CD4-positive, CD25-positive, alpha-beta regulatory T cell (primary cell): ENCODE data around the gene MUSTN1. TPM values are rescaled to one million over a fixed set of nuclear protein-coding genes. Genes with fewer than 3 reads are reported as not detected.

Experiments
- ATAC-seq, 2 donors: fragments of 150-1000 bp; cut with Tn5 transposase; one replicate each; pipeline ENCODE4 v1.10.0; 2021; ENCODE audit warnings: low read depth in 2 of 2, moderate number of reproducible peaks in 2 of 2, moderate library complexity in 1 of 2
- DNase-seq, 3 donors: peaks; one replicate each; pipeline versions ENCODE4 v3.0.0 to v3.0.0-alpha.2; 2012 to 2022; ENCODE audit warnings: mixed read lengths in 1 of 3
- H3K27ac ChIP-seq: one replicate; pipeline ENCODE4 v1.7.0; 2013; ENCODE audit warnings: mild to moderate bottlenecking, low read length; ENCODE audit not compliant: insufficient read depth, poor library complexity, severe bottlenecking
- H3K27me3 ChIP-seq: one replicate; pipeline ENCODE4 v1.7.0; 2013; ENCODE audit warnings: low read length; ENCODE audit not compliant: control insufficient read depth, insufficient read depth
- H3K36me3 ChIP-seq: one replicate; pipeline ENCODE4 v1.7.0; 2013; ENCODE audit warnings: mild to moderate bottlenecking, low read length, moderate library complexity; ENCODE audit not compliant: control insufficient read depth, insufficient read depth
- H3K4me1 ChIP-seq: 2 replicates; pipeline ENCODE4 v1.7.0; 2013; ENCODE audit warnings: mild to moderate bottlenecking, low read length; ENCODE audit not compliant: insufficient read depth, control insufficient read depth, poor library complexity, severe bottlenecking
- H3K4me3 ChIP-seq: one replicate; pipeline ENCODE4 v1.7.0; 2013; ENCODE audit warnings: low read depth, mild to moderate bottlenecking, low read length, moderate library complexity
- H3K9me3 ChIP-seq, 2 experiments: 1 replicate in 1 of 2; 2 replicates in 1 of 2; pipeline ENCODE4 v1.7.0; 2013; ENCODE audit warnings: low read length in 2 of 2, mild to moderate bottlenecking in 1 of 2, moderate library complexity in 1 of 2; ENCODE audit not compliant: control insufficient read depth in 2 of 2
- H3K27ac Mint-ChIP-seq, 3 donors: one replicate each; pipeline ENCODE4 v1.8.0; 2020 to 2022; ENCODE audit warnings: mild to moderate bottlenecking in 3 of 3, mixed read lengths in 3 of 3, moderate library complexity in 2 of 3
- H3K27me3 Mint-ChIP-seq: one replicate; pipeline ENCODE4 v1.8.0; 2022; ENCODE audit warnings: mild to moderate bottlenecking, mixed read lengths
- H3K36me3 Mint-ChIP-seq: one replicate; pipeline ENCODE4 v1.8.0; 2020; ENCODE audit warnings: mixed read lengths
- H3K4me1 Mint-ChIP-seq, 4 donors: one replicate each; pipeline ENCODE4 v1.8.0; 2020 to 2022; ENCODE audit warnings: mixed read lengths in 4 of 4, mild to moderate bottlenecking in 1 of 4
- H3K4me3 Mint-ChIP-seq, 4 donors: one replicate each; pipeline ENCODE4 v1.8.0; 2020 to 2022; ENCODE audit warnings: mild to moderate bottlenecking in 4 of 4, mixed read lengths in 4 of 4, moderate library complexity in 3 of 4
- H3K9me3 Mint-ChIP-seq, 7 donors: one replicate each; pipeline ENCODE4 v1.8.0; 2020 to 2022; ENCODE audit warnings: mixed read lengths in 7 of 7, mild to moderate bottlenecking in 3 of 7, moderate library complexity in 2 of 7
- polyA plus RNA-seq, 4 donors: library from polyadenylated mRNA; unstranded; fragments of 300-500 nt; fragmentation: Illumina TruSeq; gene quantifications; one replicate each; pipeline ENCODE4 v1.2.3, GENCODE V29; 2021
- total RNA-seq: library from RNA; stranded (reverse); gene quantifications from one replicate; pipeline ENCODE4 v1.2.3, GENCODE V29; 2022

The MUSTN1 gene
- total RNA-seq, result 13.8 TPM
- polyA plus RNA-seq, result 1 to 10 TPM in 1 of 4 donors, not detected in 3; 1.2 TPM

GRCh38 chr3:52834871-52835501, at the start of gene MUSTN1:
Gene MUSTN1, minus strand, starts transcription at chr3:52835019. Its CDS starts 71 bp downstream, at chr3:52834948.
- peaks cover 23% of the 10 kb centered on the region for H3K36me3 ChIP-seq
- Mint-ChIP-seq H3K9me3 (no peaks in the 10 kb centered on the region), H3K36me3 (peaks cover 14% of the 10 kb centered on the region), H3K4me3 (no peak within 1 kb of the TSS), H3K27ac (no peak within 1 kb of the TSS), H3K27me3 (no peaks in the 10 kb centered on the region), H3K4me1 (peaks cover 0 to 23% (median 1%) of the 10 kb centered on the region in 4 donors)
- ATAC-seq (no peak), DNase-seq (no peak)
- no peak within 1 kb of the TSS for H3K4me3 ChIP-seq
- H3K27ac ChIP-seq, result no peak within 1 kb of the TSS
- H3K27me3 ChIP-seq, result no peaks in the 10 kb centered on the region
- H3K9me3 ChIP-seq, result no peaks in the 10 kb centered on the region
- peaks cover 17% of the 10 kb centered on the region for H3K4me1 ChIP-seq

DNA sequence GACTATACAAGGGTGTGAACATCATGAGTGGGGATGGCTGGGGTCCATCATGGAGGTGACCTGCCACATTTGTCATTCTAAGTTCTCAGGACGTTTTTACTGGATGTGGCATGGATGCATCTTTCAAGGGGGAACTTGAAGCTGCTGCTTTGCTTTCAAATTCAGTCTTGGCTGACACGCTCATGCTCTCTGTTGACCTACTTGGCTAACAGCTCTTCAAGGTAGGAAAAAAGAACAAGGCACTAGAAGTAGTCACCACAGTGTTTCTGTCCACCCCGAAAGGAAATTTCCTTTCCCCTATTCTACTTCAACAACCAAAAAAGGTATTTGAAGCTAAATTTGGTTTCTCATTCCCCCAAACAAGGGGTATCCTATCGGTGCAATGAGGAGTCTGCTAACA, 47.6 kb upstream of the MUSTN1 start:
- no peaks in the 10 kb centered on the region for H3K9me3 ChIP-seq
- DNase-seq, result no peak
- no peak overlapping the region for H3K27ac ChIP-seq
- peak overlapping the region in 2 of 3 donors; percentile 36 to 62 for H3K27ac Mint-ChIP-seq
- H3K4me3 Mint-ChIP-seq, result no peak overlapping the region
- H3K4me1 Mint-ChIP-seq, result peaks cover 21 to 57% (median 35%) of the 10 kb centered on the region in 4 donors
- no peaks in the 10 kb centered on the region for H3K27me3 Mint-ChIP-seq
- ATAC-seq, result no peak
- H3K4me3 ChIP-seq, result no peak overlapping the region
- no peaks in the 10 kb centered on the region for H3K27me3 ChIP-seq
- H3K36me3 ChIP-seq, result peaks cover 21% of the 10 kb centered on the region
- H3K36me3 Mint-ChIP-seq, result peaks cover 24% of the 10 kb centered on the region
- H3K4me1 ChIP-seq, result no peaks in the 10 kb centered on the region
- peaks cover 0 to 2% (median 0%) of the 10 kb centered on the region in 7 donors for H3K9me3 Mint-ChIP-seq

- no peak overlapping the region for H3K27ac ChIP-seq
- no peaks in the 10 kb centered on the region for H3K27me3 ChIP-seq
- ATAC-seq, result peak in 1 of 2 donors; percentile 42
- H3K4me1 Mint-ChIP-seq, result peaks cover 21 to 60% (median 35%) of the 10 kb centered on the region in 4 donors
- H3K27me3 Mint-ChIP-seq, result no peaks in the 10 kb centered on the region
- H3K27ac Mint-ChIP-seq, result peak overlapping the region; percentile 36 to 90 (median 62)
- peak overlapping the region in 1 of 4 donors; percentile 23 for H3K4me3 Mint-ChIP-seq
- peaks cover 23% of the 10 kb centered on the region for H3K36me3 Mint-ChIP-seq
- H3K4me1 ChIP-seq, result no peaks in the 10 kb centered on the region
- no peak for DNase-seq
- peaks cover 21% of the 10 kb centered on the region for H3K36me3 ChIP-seq
- H3K4me3 ChIP-seq, result no peak overlapping the region
- H3K9me3 Mint-ChIP-seq, result peaks cover 0 to 2% (median 0%) of the 10 kb centered on the region in 7 donors
- H3K9me3 ChIP-seq, result no peaks in the 10 kb centered on the region
These were observed 47.1 kb upstream of the MUSTN1 start for GRCh38 chr3:52881871-52882270.

DNA sequence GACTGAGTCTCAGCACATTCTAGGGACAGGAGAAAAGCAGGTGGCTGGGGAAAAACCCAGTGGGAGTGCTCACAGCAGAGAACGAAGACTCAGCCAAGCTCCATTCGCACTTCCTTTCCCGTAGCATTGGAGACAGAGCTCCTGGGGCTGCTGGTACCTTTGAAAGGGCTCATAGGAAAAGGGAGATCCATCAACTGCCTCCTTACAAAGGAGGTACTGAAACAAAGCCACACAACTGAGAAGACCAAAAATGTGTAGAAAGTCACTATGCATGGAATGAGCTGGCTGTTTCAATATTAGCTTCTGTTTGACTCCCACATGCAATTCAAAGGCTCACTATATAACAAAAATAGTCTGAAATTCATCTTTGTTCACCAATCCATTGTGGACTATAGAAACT, 45.7 kb upstream of the MUSTN1 start:
- Mint-ChIP-seq H3K4me3 (no peak overlapping the region), H3K9me3 (no peaks in the 10 kb centered on the region)

DNA sequence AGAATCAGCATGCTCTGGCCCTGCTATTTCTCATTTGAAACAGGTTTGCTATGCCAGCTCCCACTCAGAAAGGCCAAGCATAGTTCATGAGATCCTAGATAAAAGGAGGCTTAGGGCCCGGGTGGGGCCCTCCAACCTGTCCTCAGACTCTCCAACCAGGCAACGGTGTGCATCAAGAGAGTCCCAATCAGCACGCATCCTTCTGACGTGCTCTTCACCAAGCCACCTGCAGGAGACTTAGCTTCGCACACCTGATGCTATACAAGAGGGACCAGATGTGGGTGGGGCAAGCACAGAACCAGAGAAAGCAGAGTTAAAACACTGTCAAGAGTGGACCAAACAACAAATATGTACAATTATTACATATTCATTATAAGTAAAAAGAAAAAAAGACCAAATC, 45.2 kb upstream of the MUSTN1 start:
- Mint-ChIP-seq H3K9me3 (no peaks in the 10 kb centered on the region), H3K27me3 (no peaks in the 10 kb centered on the region), H3K4me3 (no peak overlapping the region), H3K27ac (peak overlapping the region in 1 of 3 donors; percentile 69), H3K4me1 (peaks cover 23 to 72% (median 46%) of the 10 kb centered on the region in 4 donors), H3K36me3 (peaks cover 13% of the 10 kb centered on the region)
- Histone ChIP-seq H3K27me3 (no peaks in the 10 kb centered on the region), H3K4me1 (peaks cover 5% of the 10 kb centered on the region), H3K36me3 (peaks cover 13% of the 10 kb centered on the region), H3K9me3 (no peaks in the 10 kb centered on the region), H3K27ac (no peak overlapping the region), H3K4me3 (no peak overlapping the region)
- DNase-seq, result no peak
- no peak for ATAC-seq

More for the DNA sequence above, 45.7 kb upstream of the MUSTN1 start:
- Mint-ChIP-seq H3K36me3 (peaks cover 15% of the 10 kb centered on the region), H3K4me1 (peaks cover 21 to 68% (median 42%) of the 10 kb centered on the region in 4 donors), H3K27ac (peak overlapping the region in 2 of 3 donors; percentile 36 to 71), H3K27me3 (no peaks in the 10 kb centered on the region)
- Histone ChIP-seq H3K4me3 (no peak overlapping the region), H3K36me3 (peaks cover 17% of the 10 kb centered on the region), H3K27ac (no peak overlapping the region), H3K4me1 (peaks cover under 1% of the 10 kb centered on the region), H3K27me3 (no peaks in the 10 kb centered on the region), H3K9me3 (no peaks in the 10 kb centered on the region)
- DNase-seq (no peak), ATAC-seq (no peak)

- Mint-ChIP-seq H3K27ac (no peak overlapping the region), H3K4me1 (peaks cover 28 to 72% (median 49%) of the 10 kb centered on the region in 4 donors), H3K27me3 (no peaks in the 10 kb centered on the region), H3K36me3 (peaks cover 12% of the 10 kb centered on the region), H3K9me3 (no peaks in the 10 kb centered on the region), H3K4me3 (no peak overlapping the region)
- H3K27me3 ChIP-seq, result no peaks in the 10 kb centered on the region
- no peak overlapping the region for H3K27ac ChIP-seq
- ATAC-seq (no peak), DNase-seq (no peak)
- H3K4me1 ChIP-seq, result peaks cover 10% of the 10 kb centered on the region
- H3K4me3 ChIP-seq, result no peak overlapping the region
- H3K36me3 ChIP-seq, result peaks cover 12% of the 10 kb centered on the region
- H3K9me3 ChIP-seq, result no peaks in the 10 kb centered on the region
These were observed 44.8 kb upstream of the MUSTN1 start for GRCh38 chr3:52879581-52879980.

DNA sequence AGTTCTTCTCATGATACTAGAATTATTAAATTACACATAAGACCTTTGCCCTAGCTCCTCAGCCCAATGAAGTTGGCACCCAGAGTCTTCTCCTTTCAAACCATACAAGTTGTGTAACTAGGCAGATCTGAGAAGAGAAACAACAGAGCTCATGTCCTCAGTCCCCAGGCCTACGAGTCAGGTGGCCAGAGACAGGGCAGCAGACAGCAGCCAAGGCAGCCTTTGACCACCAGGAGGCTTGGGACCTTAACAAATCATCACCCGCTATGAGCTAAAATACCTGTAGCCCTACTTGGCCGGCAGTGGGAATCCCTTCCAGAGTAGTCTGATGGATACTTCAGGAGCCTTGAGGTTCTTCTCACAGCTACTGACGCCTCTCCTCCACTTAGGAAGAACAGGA, 44.3 kb upstream of the MUSTN1 start:
- Histone ChIP-seq H3K4me1 (peaks cover 14% of the 10 kb centered on the region), H3K27ac (no peak overlapping the region), H3K36me3 (peaks cover 12% of the 10 kb centered on the region), H3K27me3 (no peaks in the 10 kb centered on the region), H3K9me3 (no peaks in the 10 kb centered on the region), H3K4me3 (no peak overlapping the region)
- H3K4me1 Mint-ChIP-seq, result peaks cover 32 to 76% (median 52%) of the 10 kb centered on the region in 4 donors
- no peak overlapping the region for H3K4me3 Mint-ChIP-seq
- H3K36me3 Mint-ChIP-seq, result peaks cover 10% of the 10 kb centered on the region
- H3K27me3 Mint-ChIP-seq, result no peaks in the 10 kb centered on the region
- ATAC-seq (no peak), DNase-seq (no peak)
- no peaks in the 10 kb centered on the region for H3K9me3 Mint-ChIP-seq
- H3K27ac Mint-ChIP-seq, result no peak overlapping the region

- Mint-ChIP-seq H3K4me1 (peaks cover 21 to 73% (median 54%) of the 10 kb centered on the region in 4 donors), H3K36me3 (peaks cover 10% of the 10 kb centered on the region), H3K9me3 (no peaks in the 10 kb centered on the region), H3K27ac (no peak overlapping the region), H3K4me3 (no peak overlapping the region), H3K27me3 (no peaks in the 10 kb centered on the region)
- H3K27me3 ChIP-seq, result no peaks in the 10 kb centered on the region
- H3K4me1 ChIP-seq, result peaks cover 14% of the 10 kb centered on the region
- H3K9me3 ChIP-seq, result no peaks in the 10 kb centered on the region
- ATAC-seq (no peak), DNase-seq (no peak)
- no peak overlapping the region for H3K27ac ChIP-seq
- no peak overlapping the region for H3K4me3 ChIP-seq
- peaks cover 12% of the 10 kb centered on the region for H3K36me3 ChIP-seq
These were observed 42.3 kb upstream of the MUSTN1 start for GRCh38 chr3:52877085-52877484.
